Measurements from ENCODE around the gene EXOC3L4. TPM values are rescaled to one million over a fixed set of nuclear protein-coding genes. Genes with fewer than 3 reads are reported as not detected.

The EXOC3L4 gene
- total and polyA plus RNA-seq, 2 donors (not counting 3 experiments of a cell fraction or from before 2014, with no cell fraction given), result not detected

DNA sequence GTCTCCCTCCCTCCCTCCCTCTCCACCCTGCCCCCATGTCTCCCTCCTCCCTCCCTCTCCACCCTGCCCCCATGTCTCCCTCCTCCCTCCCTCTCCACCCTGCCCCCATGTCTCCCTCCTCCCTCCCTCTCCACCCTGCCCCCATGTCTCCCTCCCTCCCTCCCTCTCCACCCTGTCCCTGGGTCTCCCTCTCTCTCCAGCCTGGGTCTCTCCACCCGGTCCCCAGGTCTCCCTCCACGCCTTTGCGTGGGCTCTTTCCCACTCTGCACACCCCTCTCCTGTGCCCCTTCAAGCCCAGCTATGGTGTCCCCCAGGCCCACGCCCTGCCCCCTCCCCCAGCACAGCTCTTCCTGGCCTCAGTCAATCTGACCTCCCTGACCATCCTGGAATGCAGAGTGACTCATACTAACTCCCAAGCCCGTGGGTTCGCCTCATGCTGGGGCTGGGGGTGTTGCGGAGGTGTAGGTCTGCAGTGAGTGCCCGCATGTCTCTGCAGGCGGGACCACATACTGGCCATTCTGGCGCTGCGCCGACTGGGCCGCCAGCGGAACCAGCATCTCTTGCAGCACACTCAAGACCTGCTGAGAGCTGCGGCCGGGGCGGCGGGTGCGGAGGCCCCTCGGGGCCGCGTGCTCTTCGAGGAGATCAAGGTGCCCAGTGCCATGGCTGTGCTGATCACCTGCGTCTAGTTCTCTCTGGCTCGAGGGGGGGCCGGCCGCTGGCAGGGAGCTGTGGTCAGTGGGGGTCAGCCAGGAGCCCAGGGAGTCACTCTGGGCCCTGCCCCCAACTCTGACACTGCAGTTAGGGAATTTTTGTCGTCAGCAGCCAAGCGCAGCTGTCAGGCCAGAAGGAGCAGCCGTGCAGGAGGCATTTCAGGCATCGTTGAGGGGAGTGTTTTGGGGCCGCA lies 15.3 kb downstream of the EXOC3L4 start:
- no peak for TF ChIP-seq MAX (IDR thresholded peaks at IDR 0.05; ENCODE audit: insufficient read depth, insufficient read length)
- TF ChIP-seq FOS (IDR thresholded peaks at IDR 0.05; ENCODE audit: borderline replicate concordance, insufficient read depth, low read length), result peak; percentile 57
- TF ChIP-seq GATA2 (IDR thresholded peaks at IDR 0.05; ENCODE audit: insufficient read depth, insufficient read length, low read depth, low read length), result no peak
- H3K9me3 ChIP-seq (replicated peaks; ENCODE audit: control insufficient read depth, insufficient read depth, low read length), result no peaks in the 10 kb centered on the region
- no TSS peak for BruUV-seq (replicated peaks)
- peak; percentile 78 for FAIRE-seq
- H3K9me1 ChIP-seq (replicated peaks; ENCODE audit: control insufficient read depth, extremely low read depth, insufficient read depth, low read length), result no peaks in the 10 kb centered on the region
- no peak overlapping the region for H3K4me3 ChIP-seq (replicated peaks in 1 of 3; ENCODE audit: insufficient read depth in 1 of 3, low read depth in 1 of 3, low read length in 3 of 3)
- peak; percentile 32 for DNase-seq (ENCODE audit: low read depth, low spot score)
- peak overlapping the region; percentile 24 for H2AFZ ChIP-seq (ENCODE audit: low read depth, low read length)
- no peaks in the 10 kb centered on the region for H3K36me3 ChIP-seq (ENCODE audit: control insufficient read depth in 2 of 2, extremely low read depth in 1 of 2, insufficient read depth in 2 of 2, low read length in 2 of 2)
- H4K20me1 ChIP-seq (replicated peaks; ENCODE audit: control insufficient read depth, extremely low read depth, insufficient read depth, low read length), result no peaks in the 10 kb centered on the region
- dilution Hi-C loops (cut with MboI; ENCODE audit: extremely low pct_ligation_motif_present, low sequenced_read_pairs), result no loop called here
- no peak overlapping the region for H3K27ac ChIP-seq (ENCODE audit: insufficient read depth, low read depth, low read length)
- ChIA-PET POLR2A (no interaction called here), CTCF (interaction anchor here (0.6 to 1.2 kb wide), 6 partner anchors 14 to 281 kb away, joined by 3 to 4 read pairs (median 3); partner anchors contain the start of gene TNFAIP2)
- H3K9ac ChIP-seq (replicated peaks; ENCODE audit: extremely low read depth, insufficient read depth, low read length), result no peak overlapping the region
- no peaks in the 10 kb centered on the region for H3K79me2 ChIP-seq (ENCODE audit: control insufficient read depth, insufficient read depth, low read length)
- intact Hi-C loops (cut with micrococcal nuclease), result loop anchor here (2.0 kb wide), 1 partner anchor 13 kb away; the partner anchor contains the start of gene TNFAIP2
- H3K4me1 ChIP-seq (ENCODE audit: control insufficient read depth, extremely low read depth, insufficient read depth, low read length), result peaks cover 6% of the 10 kb centered on the region
- H3K27me3 ChIP-seq (ENCODE audit: control insufficient read depth in 2 of 2, insufficient read depth in 2 of 2, low read length in 2 of 2), result peaks cover 0 to under 1% of the 10 kb centered on the region in 2 experiments
- H3K4me2 ChIP-seq (ENCODE audit: insufficient read depth, low read length), result no peak overlapping the region

DNA sequence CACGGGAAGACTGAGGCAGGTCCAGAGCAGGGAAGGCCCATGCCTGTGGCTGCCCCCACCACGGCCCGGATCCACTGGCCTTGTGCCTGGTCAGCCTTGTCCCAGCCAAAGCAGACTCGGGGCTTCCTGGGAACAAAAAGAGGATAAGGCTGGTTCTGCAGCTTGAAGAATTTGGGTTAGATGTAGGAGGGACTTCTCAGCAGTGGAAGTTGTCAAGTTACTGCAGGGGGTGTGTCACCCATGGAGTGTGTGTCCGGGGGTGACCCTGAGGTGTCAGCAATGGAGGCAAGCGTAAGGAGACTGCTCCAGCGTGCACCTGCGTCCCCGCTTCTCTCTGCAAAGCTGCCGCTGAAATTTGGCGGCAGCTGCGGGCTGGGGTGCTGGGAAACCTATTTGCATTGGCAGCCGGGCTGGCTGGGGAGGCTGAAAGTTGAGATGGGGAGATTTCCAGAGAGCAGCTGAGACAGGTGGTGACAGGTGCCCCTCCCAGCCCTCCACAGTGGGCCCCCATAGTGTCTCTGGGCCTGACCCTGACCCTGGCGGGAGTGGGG lies 16.2 kb downstream of the EXOC3L4 start:
- intact Hi-C loops (cut with micrococcal nuclease), result no loop called here
- H4K20me1 ChIP-seq (replicated peaks; ENCODE audit: control insufficient read depth, extremely low read depth, insufficient read depth, low read length), result no peaks in the 10 kb centered on the region
- ChIA-PET CTCF (interaction anchor here (0.6 to 0.7 kb wide), 2 partner anchors 13 to 32 kb away, joined by 3 to 4 read pairs; no protein-coding TSS in a partner anchor), POLR2A (no interaction called here)
- TF ChIP-seq MAX (IDR thresholded peaks at IDR 0.05; ENCODE audit: insufficient read depth, insufficient read length), result no peak
- no peak for TF ChIP-seq MYC (IDR thresholded peaks at IDR 0.05; ENCODE audit: low read depth, low read length)
- TF ChIP-seq JUN (IDR thresholded peaks at IDR 0.05; ENCODE audit: borderline replicate concordance, insufficient read depth, insufficient read length, low read depth), result no peak
- TF ChIP-seq FOS (IDR thresholded peaks at IDR 0.05; ENCODE audit: borderline replicate concordance, insufficient read depth, low read length), result no peak
- TF ChIP-seq GATA2 (IDR thresholded peaks at IDR 0.05; ENCODE audit: insufficient read depth, insufficient read length, low read depth, low read length), result no peak
- TF ChIP-seq POLR2AphosphoS5 (IDR thresholded peaks at IDR 0.05; ENCODE audit: insufficient read depth, low read depth, low read length), result no peak
- no peak for TF ChIP-seq EZH2 (IDR thresholded peaks at IDR 0.05; ENCODE audit: borderline replicate concordance, low read depth, low read length, severe bottlenecking)
- no peak for TF ChIP-seq POLR2A (IDR thresholded peaks at IDR 0.05; ENCODE audit: low read depth, low read length)
- TF ChIP-seq, protein P1, sequence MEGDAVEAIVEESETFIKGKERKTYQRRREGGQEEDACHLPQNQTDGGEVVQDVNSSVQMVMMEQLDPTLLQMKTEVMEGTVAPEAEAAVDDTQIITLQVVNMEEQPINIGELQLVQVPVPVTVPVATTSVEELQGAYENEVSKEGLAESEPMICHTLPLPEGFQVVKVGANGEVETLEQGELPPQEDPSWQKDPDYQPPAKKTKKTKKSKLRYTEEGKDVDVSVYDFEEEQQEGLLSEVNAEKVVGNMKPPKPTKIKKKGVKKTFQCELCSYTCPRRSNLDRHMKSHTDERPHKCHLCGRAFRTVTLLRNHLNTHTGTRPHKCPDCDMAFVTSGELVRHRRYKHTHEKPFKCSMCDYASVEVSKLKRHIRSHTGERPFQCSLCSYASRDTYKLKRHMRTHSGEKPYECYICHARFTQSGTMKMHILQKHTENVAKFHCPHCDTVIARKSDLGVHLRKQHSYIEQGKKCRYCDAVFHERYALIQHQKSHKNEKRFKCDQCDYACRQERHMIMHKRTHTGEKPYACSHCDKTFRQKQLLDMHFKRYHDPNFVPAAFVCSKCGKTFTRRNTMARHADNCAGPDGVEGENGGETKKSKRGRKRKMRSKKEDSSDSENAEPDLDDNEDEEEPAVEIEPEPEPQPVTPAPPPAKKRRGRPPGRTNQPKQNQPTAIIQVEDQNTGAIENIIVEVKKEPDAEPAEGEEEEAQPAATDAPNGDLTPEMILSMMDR (IDR thresholded peaks at IDR 0.05; ENCODE audit: extremely low read depth in 1 of 2, insufficient read depth in 1 of 2, low read depth in 1 of 2, low read length in 2 of 2), result no peak
- no peak overlapping the region for H3K4me3 ChIP-seq (replicated peaks in 1 of 3; ENCODE audit: insufficient read depth in 1 of 3, low read depth in 1 of 3, low read length in 3 of 3)
- dilution Hi-C loops (cut with MboI; ENCODE audit: extremely low pct_ligation_motif_present, low sequenced_read_pairs), result no loop called here
- H3K4me1 ChIP-seq (ENCODE audit: control insufficient read depth, extremely low read depth, insufficient read depth, low read length), result peaks cover 6% of the 10 kb centered on the region
- H3K4me2 ChIP-seq (ENCODE audit: insufficient read depth, low read length), result no peak overlapping the region
- DNase-seq (ENCODE audit: low read depth, low spot score), result no peak
- H3K27me3 ChIP-seq (ENCODE audit: control insufficient read depth in 2 of 2, insufficient read depth in 2 of 2, low read length in 2 of 2), result no peaks in the 10 kb centered on the region
- H2AFZ ChIP-seq (ENCODE audit: low read depth, low read length), result no peak overlapping the region
- no peaks in the 10 kb centered on the region for H3K79me2 ChIP-seq (ENCODE audit: control insufficient read depth, insufficient read depth, low read length)
- no peaks in the 10 kb centered on the region for H3K36me3 ChIP-seq (ENCODE audit: control insufficient read depth in 2 of 2, extremely low read depth in 1 of 2, insufficient read depth in 2 of 2, low read length in 2 of 2)
- H3K9me1 ChIP-seq (replicated peaks; ENCODE audit: control insufficient read depth, extremely low read depth, insufficient read depth, low read length), result no peaks in the 10 kb centered on the region
- no peak overlapping the region for H3K9ac ChIP-seq (replicated peaks; ENCODE audit: extremely low read depth, insufficient read depth, low read length)
- no peak for FAIRE-seq
- no peak overlapping the region for H3K27ac ChIP-seq (ENCODE audit: insufficient read depth, low read depth, low read length)
- no TSS peak for BruUV-seq (replicated peaks)
- H3K9me3 ChIP-seq (replicated peaks; ENCODE audit: control insufficient read depth, insufficient read depth, low read length), result no peaks in the 10 kb centered on the region
